OCI-LY3 (cell line): ENCODE results near the gene BMP7.

Source experiments
- H2AFZ ChIP-seq: fragments of 200-600, 300-600 bp; shearing (Covaris generic); 2 replicates; pipeline ENCODE4 v1.6.0; 2014; ENCODE audit warnings: antibody characterized with exemption, low read depth, low read length
- H3K27ac ChIP-seq: fragments of 200-600, 300-600 bp; sonication (generic); 2 replicates; pipeline ENCODE4 v1.5.1; 2014; ENCODE audit warnings: mild to moderate bottlenecking, low read length, moderate library complexity, mixed read lengths
- H3K27me3 ChIP-seq: fragments of 200-600, 300-600 bp; sonication (generic); 2 replicates; pipeline ENCODE4 v1.6.1; 2014; ENCODE audit warnings: low read depth, low read length, mixed read lengths
- H3K36me3 ChIP-seq: fragments of 200-600, 300-600 bp; sonication (generic); replicated peaks from 2 replicates; pipeline ENCODE3; 2014; ENCODE audit warnings: low read depth, low read length, mixed read lengths
- H3K4me1 ChIP-seq: fragments of 300-600, 200-600 bp; sonication (generic); 2 replicates; pipeline ENCODE4 v1.6.1; 2014; ENCODE audit warnings: low read length, mixed read lengths
- H3K4me2 ChIP-seq: fragments of 200-600, 300-600 bp; sonication (generic); 2 replicates; pipeline ENCODE4 v1.6.1; 2014; ENCODE audit warnings: low read length, mixed read lengths
- H3K4me3 ChIP-seq: fragments of 300-600, 200-600 bp; sonication (generic); 2 replicates; pipeline ENCODE4 v1.5.1; 2014; ENCODE audit warnings: antibody characterized with exemption, mild to moderate bottlenecking, low read length, moderate library complexity
- H3K79me2 ChIP-seq: fragments of 300-600, 200-600 bp; shearing (Covaris generic); 2 replicates; pipeline ENCODE4 v1.6.1; 2014; ENCODE audit warnings: mild to moderate bottlenecking, low read length, mixed read lengths
- H3K9ac ChIP-seq: fragments of 300-600, 200-600 bp; shearing (Covaris generic); 2 replicates; pipeline ENCODE4 v1.6.0; 2014; ENCODE audit warnings: mild to moderate bottlenecking, low read length, moderate library complexity
- H3K9me3 ChIP-seq: fragments of 200-600, 300-600 bp; shearing (Covaris generic); 2 replicates; pipeline ENCODE4 v1.6.1; 2014; ENCODE audit warnings: low read length, mixed read lengths; ENCODE audit not compliant: insufficient read depth
- H4K20me1 ChIP-seq: fragments of 200-600, 300-600 bp; sonication (generic); 2 replicates; pipeline ENCODE4 v1.6.1; 2016; ENCODE audit warnings: low read length, mixed read lengths; ENCODE audit not compliant: insufficient read depth
- EZH2phosphoT487 ChIP-seq: fragments of 200-600 bp; shearing (Covaris generic); IDR thresholded peaks from 2 replicates; pipeline ENCODE4 v1.6.1; 2018; ENCODE audit warnings: antibody characterized with exemption, mixed run types, low read depth
- TF ChIP-seq, protein P1 (sequence below): fragments of 200-600, 300-600 bp; sonication (generic); IDR thresholded peaks from 2 replicates; pipeline ENCODE4 v1.5.1; 2014; ENCODE audit warnings: antibody characterized with exemption, low read length, low read depth

Gene BMP7

DNA sequence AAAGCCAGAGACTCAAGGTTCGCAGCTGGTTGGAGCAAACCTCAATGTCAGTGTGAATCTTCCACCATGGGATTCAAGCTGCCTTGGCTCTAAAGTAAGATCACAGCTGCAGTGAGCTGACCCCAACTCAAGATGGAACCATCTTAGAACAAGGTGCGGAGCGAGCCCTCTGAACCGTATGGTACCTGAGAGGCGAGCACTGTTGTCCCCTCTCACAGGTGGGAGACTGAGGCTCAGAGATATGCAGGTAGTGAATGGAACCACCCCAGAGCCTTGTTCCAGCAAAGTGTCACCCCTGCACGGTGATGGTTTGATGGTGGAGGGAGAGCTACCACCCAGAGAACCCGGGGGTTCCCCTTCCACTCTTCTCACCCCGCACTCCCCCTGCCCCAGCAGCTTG, 52.5 kb downstream of the BMP7 start:
- TF ChIP-seq, protein P1, sequence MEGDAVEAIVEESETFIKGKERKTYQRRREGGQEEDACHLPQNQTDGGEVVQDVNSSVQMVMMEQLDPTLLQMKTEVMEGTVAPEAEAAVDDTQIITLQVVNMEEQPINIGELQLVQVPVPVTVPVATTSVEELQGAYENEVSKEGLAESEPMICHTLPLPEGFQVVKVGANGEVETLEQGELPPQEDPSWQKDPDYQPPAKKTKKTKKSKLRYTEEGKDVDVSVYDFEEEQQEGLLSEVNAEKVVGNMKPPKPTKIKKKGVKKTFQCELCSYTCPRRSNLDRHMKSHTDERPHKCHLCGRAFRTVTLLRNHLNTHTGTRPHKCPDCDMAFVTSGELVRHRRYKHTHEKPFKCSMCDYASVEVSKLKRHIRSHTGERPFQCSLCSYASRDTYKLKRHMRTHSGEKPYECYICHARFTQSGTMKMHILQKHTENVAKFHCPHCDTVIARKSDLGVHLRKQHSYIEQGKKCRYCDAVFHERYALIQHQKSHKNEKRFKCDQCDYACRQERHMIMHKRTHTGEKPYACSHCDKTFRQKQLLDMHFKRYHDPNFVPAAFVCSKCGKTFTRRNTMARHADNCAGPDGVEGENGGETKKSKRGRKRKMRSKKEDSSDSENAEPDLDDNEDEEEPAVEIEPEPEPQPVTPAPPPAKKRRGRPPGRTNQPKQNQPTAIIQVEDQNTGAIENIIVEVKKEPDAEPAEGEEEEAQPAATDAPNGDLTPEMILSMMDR, result no peak
- no peak for TF ChIP-seq EZH2phosphoT487
- H3K4me2 ChIP-seq, result no peak overlapping the region
- no peak overlapping the region for H3K9ac ChIP-seq
- no peak overlapping the region for H2AFZ ChIP-seq
- H4K20me1 ChIP-seq, result no peaks in the 10 kb centered on the region
- H3K9me3 ChIP-seq, result no peaks in the 10 kb centered on the region
- no peak overlapping the region for H3K4me3 ChIP-seq
- H3K27ac ChIP-seq, result no peak overlapping the region
- H3K4me1 ChIP-seq, result no peaks in the 10 kb centered on the region
- H3K36me3 ChIP-seq, result no peaks in the 10 kb centered on the region
- peaks cover 31% of the 10 kb centered on the region for H3K27me3 ChIP-seq
- no peaks in the 10 kb centered on the region for H3K79me2 ChIP-seq

- Histone ChIP-seq H2AFZ (no peak overlapping the region), H3K27me3 (peaks cover 35% of the 10 kb centered on the region), H3K4me2 (no peak overlapping the region), H4K20me1 (no peaks in the 10 kb centered on the region), H3K4me1 (no peaks in the 10 kb centered on the region), H3K4me3 (no peak overlapping the region), H3K9ac (no peak overlapping the region), H3K9me3 (no peaks in the 10 kb centered on the region; the same call in 1 of the 2 replicates), H3K27ac (no peak overlapping the region), H3K36me3 (no peaks in the 10 kb centered on the region), H3K79me2 (no peaks in the 10 kb centered on the region)
- no peak for TF ChIP-seq EZH2phosphoT487
- TF ChIP-seq, protein P1, result no peak
Measured at GRCh38 chr20:57213291-57213690, 53.1 kb downstream of the BMP7 start.

- Histone ChIP-seq H3K4me2 (no peak overlapping the region), H3K27ac (no peak overlapping the region), H4K20me1 (no peaks in the 10 kb centered on the region), H3K4me1 (no peaks in the 10 kb centered on the region), H2AFZ (no peak overlapping the region), H3K9ac (no peak overlapping the region), H3K4me3 (no peak overlapping the region), H3K79me2 (no peaks in the 10 kb centered on the region), H3K27me3 (peaks cover 36% of the 10 kb centered on the region), H3K9me3 (no peaks in the 10 kb centered on the region; the same call in 1 of the 2 replicates), H3K36me3 (no peaks in the 10 kb centered on the region)
- TF ChIP-seq, protein P1, result no peak
- TF ChIP-seq EZH2phosphoT487, result no peak
Measured at GRCh38 chr20:57212534-57213276, 53.7 kb downstream of the BMP7 start.

DNA sequence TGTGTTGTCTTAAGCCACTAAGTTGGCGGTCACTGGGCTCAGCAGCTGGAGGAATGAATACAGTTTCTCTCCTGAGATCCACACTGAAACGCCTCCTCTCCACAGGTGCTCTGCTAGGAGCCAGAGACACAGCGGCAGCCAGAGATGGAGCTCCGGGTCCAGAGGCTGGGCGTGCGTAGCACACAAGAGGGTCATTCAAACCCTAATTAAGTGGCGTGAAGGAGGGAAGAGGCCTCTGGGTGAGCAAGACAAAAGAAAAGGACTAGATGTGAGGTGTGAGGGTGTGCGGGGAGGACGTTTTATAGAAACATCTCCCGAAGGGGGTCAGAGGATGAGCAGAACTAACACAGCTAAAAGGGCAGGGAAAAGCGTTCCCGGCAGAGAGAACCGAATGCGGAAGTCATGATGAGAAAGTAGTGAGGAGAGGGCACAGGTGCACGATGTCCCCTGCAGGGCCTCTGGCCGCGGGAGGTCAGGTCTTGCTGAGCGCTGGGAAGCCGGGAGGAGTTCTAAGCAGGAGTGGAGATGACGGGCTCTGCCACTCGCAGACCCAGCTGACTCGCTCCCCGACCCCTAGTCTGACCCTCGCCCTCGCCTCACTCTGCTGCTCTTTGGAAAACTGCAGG, 54.4 kb downstream of the BMP7 start:
- H3K9ac ChIP-seq, result no peak overlapping the region
- no peak overlapping the region for H2AFZ ChIP-seq
- H3K36me3 ChIP-seq, result no peaks in the 10 kb centered on the region
- no peaks in the 10 kb centered on the region for H4K20me1 ChIP-seq
- no peak overlapping the region for H3K4me3 ChIP-seq
- H3K4me1 ChIP-seq, result no peaks in the 10 kb centered on the region
- H3K9me3 ChIP-seq, result peaks cover 3% of the 10 kb centered on the region
- H3K79me2 ChIP-seq, result no peaks in the 10 kb centered on the region
- TF ChIP-seq, protein P1, result no peak
- H3K4me2 ChIP-seq, result no peak overlapping the region
- H3K27ac ChIP-seq, result no peak overlapping the region
- peaks cover 41% of the 10 kb centered on the region for H3K27me3 ChIP-seq
